GM12878 (cell line): Measurements from ENCODE around the gene CSNK2A1. TPM values are rescaled to one million over a fixed set of nuclear protein-coding genes. Genes with fewer than 3 reads are reported as not detected.

Experiments
- ATAC-seq: fragments of 200-7000 bp; cut with Tn5 transposase; 3 replicates; pipeline ENCODE4 v1.9.1; 2020; ENCODE audit warnings: mild to moderate bottlenecking, moderate library complexity
- BruUV-seq: library from RNA; stranded (reverse); fragments of 400-500 nt; replicated peaks from 2 replicates; lab custom pipeline; 2021; lab: Mats Ljungman, UMichigan
- CTCF ChIA-PET: fragments of 300-600 bp; sonication (Branson Sonifier 250); formaldehyde crosslinking; extraction: SDS; loops from one replicate; lab custom pipeline; 2021; ENCODE audit warnings: inconsistent platforms; lab: Yijun Ruan, JAX
- POLR2A ChIA-PET: fragments of 350-600 bp; formaldehyde crosslinking; extraction: SDS; loops from one replicate; lab custom pipeline; 2021; ENCODE audit warnings: inconsistent platforms; lab: Charles Lee
- RAD21 ChIA-PET: fragments of 300-600 bp; sonication (Branson Sonifier 250); formaldehyde crosslinking; loops from one replicate; lab custom pipeline; 2023; ENCODE audit warnings: antibody characterized with exemption; ENCODE audit not compliant: unreplicated experiment; lab: Charles Lee
- SMC1A ChIA-PET: fragments of 300-600 bp; sonication (Branson Sonifier 250); formaldehyde crosslinking; loops from one replicate; lab custom pipeline; 2023; ENCODE audit not compliant: unreplicated experiment, uncharacterized antibody; lab: Charles Lee
- DNase-seq: peaks from one replicate; pipeline ENCODE4 v3.0.0-alpha.2; 2011; ENCODE audit warnings: low read depth, low spot score
- FAIRE-seq: peaks from 3 replicates; lab custom pipeline; 2011; peaks lifted over from hg19 to GRCh38; lab: Jason Lieb, UNC
- H2AFZ ChIP-seq: 2 replicates; pipeline ENCODE4 v1.6.0; 2011; ENCODE audit warnings: low read depth, low read length, control low read depth; ENCODE audit not compliant: control insufficient read depth
- H3K27ac ChIP-seq: 2 replicates; pipeline ENCODE4 v1.5.1; 2011; ENCODE audit warnings: control low read depth; ENCODE audit not compliant: control insufficient read depth, insufficient read depth
- H3K27me3 ChIP-seq, 2 experiments: replicated peaks in 1 of 2; 2 replicates each; pipeline versions ENCODE4 v1.6.0 to v1.6.1; 2011; ENCODE audit warnings: low read length in 1 of 2; ENCODE audit not compliant: control insufficient read depth in 2 of 2, insufficient read depth in 2 of 2
- H3K36me3 ChIP-seq, 2 experiments: 2 replicates each; pipeline ENCODE4 v1.5.1; 2011; ENCODE audit warnings: low read length in 1 of 2; ENCODE audit not compliant: control insufficient read depth in 2 of 2, insufficient read depth in 2 of 2
- H3K4me1 ChIP-seq: 2 replicates; pipeline ENCODE4 v1.6.1; 2011; ENCODE audit warnings: mild to moderate bottlenecking, low read length, moderate library complexity, mixed read lengths; ENCODE audit not compliant: control insufficient read depth, insufficient read depth
- H3K4me2 ChIP-seq: 2 replicates; pipeline ENCODE4 v1.6.0; 2011; ENCODE audit warnings: control low read depth; ENCODE audit not compliant: control insufficient read depth, insufficient read depth
- H3K4me3 ChIP-seq: fragments of 200-600 bp; sonication (generic); 2 replicates; pipeline ENCODE4 v1.5.1; 2016
- H3K79me2 ChIP-seq: 2 replicates; pipeline ENCODE4 v1.6.0; 2011; ENCODE audit warnings: low read length; ENCODE audit not compliant: control insufficient read depth, insufficient read depth
- H3K9ac ChIP-seq: 2 replicates; pipeline ENCODE4 v1.8.0; 2011; ENCODE audit warnings: low read length, control low read depth, mixed read lengths; ENCODE audit not compliant: control insufficient read depth, insufficient read depth
- H3K9me3 ChIP-seq: replicated peaks from 3 replicates; pipeline ENCODE4 v1.5.1; 2011; ENCODE audit warnings: mild to moderate bottlenecking, low read length; ENCODE audit not compliant: control insufficient read depth, insufficient read depth
- H4K20me1 ChIP-seq: 2 replicates; pipeline ENCODE4 v1.6.0; 2011; ENCODE audit not compliant: control insufficient read depth, insufficient read depth
- HCFC1 ChIP-seq: fragments of 150-350 bp; IDR thresholded peaks from 2 replicates; pipeline ENCODE4 v1.6.1; 2014; ENCODE audit warnings: low read length
- POLR2AphosphoS5 ChIP-seq: IDR thresholded peaks from 2 replicates; pipeline ENCODE4 v1.6.1; 2011; ENCODE audit warnings: mild to moderate bottlenecking, low read length, inconsistent platforms
- WGBS: methylation state at CpG from one replicate; pipeline ENCODE4 v1.1.6; 2016; ENCODE audit warnings: low lambda C conversion rate; ENCODE audit not compliant: insufficient replicate concordance, insufficient coverage; ENCODE audit errors: missing lambda C conversion rate; 5-methylcytosine and 5-hydroxymethylcytosine counted together
- in situ Hi-C: fragments of 300-500 bp; cut with MboI; formaldehyde crosslinking; loops from 9 replicates; pipeline ENCODE4 v1.14.3; 2018; ENCODE audit warnings: mixed read lengths
- intact Hi-C: fragments of 100-400 bp; cut with micrococcal nuclease; formaldehyde crosslinking; loops from one replicate; pipeline ENCODE4 v1.14.2; 2022; ENCODE audit not compliant: unreplicated experiment
- polyA plus RNA-seq, 11 experiments: library from polyadenylated mRNA; depleted of rRNA in 4 of 11; unstranded in 6 of 11; stranded (reverse) in 5 of 11; fragments of >200 nt; fragmentation: Nextera tagmentation in 4 of 11; fragmentation: Illumina TruSeq in 1 of 11; extraction: Ambion mirVana in 4 of 11; extraction: Trizol in 1 of 11; gene quantifications; 1 replicate in 1 of 11; 2 replicates in 10 of 11; pipeline versions ENCODE4 v1.2.1 to v1.2.3, GENCODE V29; 2011 to 2016; ENCODE audit warnings: inconsistent platforms in 2 of 11, missing spikeins in 2 of 11, low read depth in 1 of 11
- total RNA-seq, 4 experiments: library from RNA; depleted of rRNA in 3 of 4; stranded (reverse); fragments of >200 nt in 3 of 4; fragmentation: Illumina TruSeq in 1 of 4; extraction: Trizol in 1 of 4; gene quantifications; 2 replicates each; pipeline versions ENCODE4 v1.2.1 to v1.2.3, GENCODE V29; 2013 to 2021
- TF ChIP-seq, protein P1 (sequence below): fragments of 450-650 bp; formaldehyde crosslinking; IDR thresholded peaks from 2 replicates; pipeline ENCODE4 v1.5.0; 2022; ENCODE audit warnings: mild to moderate bottlenecking, missing genetic modification characterization
- TF ChIP-seq, protein P2 (sequence below): fragments of 450-650 bp; IDR thresholded peaks from 2 replicates; pipeline ENCODE4 v1.6.1; 2017; ENCODE audit warnings: mild to moderate bottlenecking, low read depth, inconsistent platforms; ENCODE audit not compliant: poor library complexity, severe bottlenecking

Gene CSNK2A1
- total and polyA plus RNA-seq, 10 of the 15 experiments (the other 5 are each of a cell fraction or from before 2014, with no cell fraction given) = 47.6 to 199 (median 95.0) TPM

DNA sequence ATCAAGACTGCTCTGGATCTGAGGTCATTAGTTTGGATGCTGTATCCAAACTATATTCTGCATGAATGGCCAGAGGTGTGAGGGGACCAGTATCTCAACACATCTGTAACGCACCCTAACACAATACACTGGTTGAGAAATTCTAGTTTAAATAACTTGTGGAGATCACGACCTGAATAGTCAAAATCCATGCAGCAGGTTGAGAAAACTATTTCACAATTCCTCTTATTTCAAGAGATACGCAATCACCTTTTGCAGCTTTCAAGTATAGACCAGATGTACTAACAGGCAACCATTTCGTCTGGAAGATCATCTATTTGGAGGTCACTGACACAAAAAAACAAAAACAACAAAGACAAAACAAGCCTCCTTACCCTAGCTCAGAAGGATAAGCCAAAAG, 11.1 kb downstream of the CSNK2A1 start:
- WGBS = 93% methylated on average over 4 of the region's 4 CpGs
- H3K9ac ChIP-seq = no peak overlapping the region
- peaks cover 3% of the 10 kb centered on the region; the same call in 1 of the 2 replicates for H4K20me1 ChIP-seq
- H3K9me3 ChIP-seq = peaks cover 6% of the 10 kb centered on the region; the same call in 1 of the 3 replicates
- no peak overlapping the region for H3K4me2 ChIP-seq
- DNase-seq = no peak
- peaks cover 85% of the 10 kb centered on the region for H3K79me2 ChIP-seq
- H3K27ac ChIP-seq = no peak overlapping the region
- intact Hi-C loops = no loop called here
- ChIA-PET POLR2A (interaction anchor here (1.1 to 1.2 kb wide), 2 partner anchors 11 to 13 kb away, joined by 3 read pairs; partner anchors contain the start of gene CSNK2A1), RAD21 (no interaction called here), SMC1A (interaction anchor here (0.7 kb wide), 1 partner anchor 23 kb away, joined by 3 read pairs; no protein-coding TSS in a partner anchor), CTCF (interaction anchor here (1.1 to 1.3 kb wide), 2 partner anchors 11 to 113 kb away, joined by 3 to 8 read pairs; partner anchors contain the start of gene CSNK2A1)
- no peak for ATAC-seq
- no peak overlapping the region for H2AFZ ChIP-seq
- peaks cover 0 to 11% of the 10 kb centered on the region in 2 experiments; a peak in 3 of 4 replicates for H3K36me3 ChIP-seq
- H3K4me3 ChIP-seq = no peak overlapping the region
- H3K4me1 ChIP-seq = peaks cover 10% of the 10 kb centered on the region; the same call in 1 of the 2 replicates
- BruUV-seq = no TSS peak
- in situ Hi-C loops = no loop called here
- FAIRE-seq = no peak
- no peaks in the 10 kb centered on the region for H3K27me3 ChIP-seq
- TF ChIP-seq HCFC1 (no peak), POLR2AphosphoS5 (no peak)
- TF ChIP-seq, protein P1, sequence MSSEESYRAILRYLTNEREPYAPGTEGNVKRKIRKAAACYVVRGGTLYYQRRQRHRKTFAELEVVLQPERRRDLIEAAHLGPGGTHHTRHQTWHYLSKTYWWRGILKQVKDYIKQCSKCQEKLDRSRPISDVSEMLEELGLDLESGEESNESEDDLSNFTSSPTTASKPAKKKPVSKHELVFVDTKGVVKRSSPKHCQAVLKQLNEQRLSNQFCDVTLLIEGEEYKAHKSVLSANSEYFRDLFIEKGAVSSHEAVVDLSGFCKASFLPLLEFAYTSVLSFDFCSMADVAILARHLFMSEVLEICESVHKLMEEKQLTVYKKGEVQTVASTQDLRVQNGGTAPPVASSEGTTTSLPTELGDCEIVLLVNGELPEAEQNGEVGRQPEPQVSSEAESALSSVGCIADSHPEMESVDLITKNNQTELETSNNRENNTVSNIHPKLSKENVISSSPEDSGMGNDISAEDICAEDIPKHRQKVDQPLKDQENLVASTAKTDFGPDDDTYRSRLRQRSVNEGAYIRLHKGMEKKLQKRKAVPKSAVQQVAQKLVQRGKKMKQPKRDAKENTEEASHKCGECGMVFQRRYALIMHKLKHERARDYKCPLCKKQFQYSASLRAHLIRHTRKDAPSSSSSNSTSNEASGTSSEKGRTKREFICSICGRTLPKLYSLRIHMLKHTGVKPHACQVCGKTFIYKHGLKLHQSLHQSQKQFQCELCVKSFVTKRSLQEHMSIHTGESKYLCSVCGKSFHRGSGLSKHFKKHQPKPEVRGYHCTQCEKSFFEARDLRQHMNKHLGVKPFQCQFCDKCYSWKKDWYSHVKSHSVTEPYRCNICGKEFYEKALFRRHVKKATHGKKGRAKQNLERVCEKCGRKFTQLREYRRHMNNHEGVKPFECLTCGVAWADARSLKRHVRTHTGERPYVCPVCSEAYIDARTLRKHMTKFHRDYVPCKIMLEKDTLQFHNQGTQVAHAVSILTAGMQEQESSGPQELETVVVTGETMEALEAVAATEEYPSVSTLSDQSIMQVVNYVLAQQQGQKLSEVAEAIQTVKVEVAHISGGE (CRISPR knock-in tag) = no peak
- TF ChIP-seq, protein P2, sequence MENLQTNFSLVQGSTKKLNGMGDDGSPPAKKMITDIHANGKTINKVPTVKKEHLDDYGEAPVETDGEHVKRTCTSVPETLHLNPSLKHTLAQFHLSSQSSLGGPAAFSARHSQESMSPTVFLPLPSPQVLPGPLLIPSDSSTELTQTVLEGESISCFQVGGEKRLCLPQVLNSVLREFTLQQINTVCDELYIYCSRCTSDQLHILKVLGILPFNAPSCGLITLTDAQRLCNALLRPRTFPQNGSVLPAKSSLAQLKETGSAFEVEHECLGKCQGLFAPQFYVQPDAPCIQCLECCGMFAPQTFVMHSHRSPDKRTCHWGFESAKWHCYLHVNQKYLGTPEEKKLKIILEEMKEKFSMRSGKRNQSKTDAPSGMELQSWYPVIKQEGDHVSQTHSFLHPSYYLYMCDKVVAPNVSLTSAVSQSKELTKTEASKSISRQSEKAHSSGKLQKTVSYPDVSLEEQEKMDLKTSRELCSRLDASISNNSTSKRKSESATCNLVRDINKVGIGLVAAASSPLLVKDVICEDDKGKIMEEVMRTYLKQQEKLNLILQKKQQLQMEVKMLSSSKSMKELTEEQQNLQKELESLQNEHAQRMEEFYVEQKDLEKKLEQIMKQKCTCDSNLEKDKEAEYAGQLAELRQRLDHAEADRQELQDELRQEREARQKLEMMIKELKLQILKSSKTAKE = no peak
